Kidney (tissue), 14 donors: Measurements from ENCODE around the gene ETV6. TPM values are rescaled to one million over a fixed set of nuclear protein-coding genes. Genes with fewer than 3 reads are reported as not detected.

ENCODE experiments used
- DNase-seq, 5 donors: peaks; one replicate each; pipeline ENCODE4 v3.0.0-alpha.2; 2013 to 2020
- FAIRE-seq: peaks from 2 replicates; lab custom pipeline; 2012; peaks lifted over from hg19 to GRCh38; lab: Jason Lieb, UNC
- H3K27ac ChIP-seq, 2 donors: one replicate each; pipeline ENCODE4 v1.7.0; 2013; ENCODE audit warnings: low read depth in 2 of 2, low read length in 2 of 2, inconsistent platforms in 1 of 2
- H3K27me3 ChIP-seq: one replicate; pipeline ENCODE4 v1.7.1; 2013; ENCODE audit warnings: low read length, inconsistent platforms; ENCODE audit not compliant: control insufficient read depth, insufficient read depth
- H3K36me3 ChIP-seq, 3 donors: one replicate each; pipeline versions ENCODE4 v1.7.0 to v1.7.1; 2013; ENCODE audit warnings: low read length in 3 of 3, control low read depth in 1 of 3, inconsistent platforms in 1 of 3; ENCODE audit not compliant: insufficient read depth in 3 of 3, control insufficient read depth in 2 of 3
- H3K4me1 ChIP-seq, 3 donors: one replicate each; pipeline versions ENCODE4 v1.7.0 to v1.7.1; 2013; ENCODE audit warnings: low read length in 3 of 3, inconsistent platforms in 1 of 3, low read depth in 1 of 3; ENCODE audit not compliant: control insufficient read depth in 2 of 3, insufficient read depth in 2 of 3
- H3K4me3 ChIP-seq, 3 donors: one replicate each; pipeline versions ENCODE4 v1.7.0 to v1.8.1; 2013; ENCODE audit warnings: low read length in 3 of 3, control low read depth in 1 of 3, inconsistent platforms in 1 of 3
- H3K9ac ChIP-seq, 3 donors: one replicate each; pipeline versions ENCODE4 v1.7.0 to v1.7.1; 2013; ENCODE audit warnings: low read length in 3 of 3, control low read depth in 1 of 3, inconsistent platforms in 1 of 3
- H3K9me3 ChIP-seq, 3 donors: one replicate each; pipeline versions ENCODE4 v1.7.0 to v1.7.1; 2013; ENCODE audit warnings: low read length in 3 of 3, control low read depth in 1 of 3, inconsistent platforms in 1 of 3; ENCODE audit not compliant: control insufficient read depth in 2 of 3, insufficient read depth in 1 of 3
- intact Hi-C: fragments of 100-400 bp; cut with DNase I; formaldehyde crosslinking; loops from one replicate; pipeline ENCODE4 v1.11.1; 2022
- polyA plus RNA-seq: library from polyadenylated mRNA; stranded (reverse); fragments of 350-450 nt; fragmentation: Illumina TruSeq; extraction: RNeasy Lipid Tissue Mini Kit (QIAGEN cat#74804); gene quantifications from one replicate; pipeline ENCODE4 v1.2.3, GENCODE V29; 2014; ENCODE audit warnings: low read depth, low replicate concordance; ENCODE audit not compliant: insufficient read depth
- total RNA-seq: library from RNA; stranded (reverse); fragmentation: NEBNext Ultra II Directional; extraction: Animal tissue kit (Norgen Biotek cat#: 25700); gene quantifications from one replicate; pipeline ENCODE4 v1.2.1, GENCODE V29; 2021
- TF ChIP-seq, protein P1 (sequence below): IDR thresholded peaks from 3 replicates; pipeline ENCODE4 v1.5.1; 2012; ENCODE audit warnings: mild to moderate bottlenecking, moderate library complexity, borderline replicate concordance; ENCODE audit not compliant: insufficient read depth; ENCODE audit errors: extremely low read depth
- donor health status: control.
- donor health status: control.
- donor health status: control.
- donor health status: control.
- donor health status: control.
- donor health status: DM: yes; HTN: yes; CAD: no.
- donor health status: Normal renal cell carcinoma (clear cell type).

ETV6 gene
- total and polyA plus RNA-seq, 2 donors from 2014 or later: 5.2 to 59.8 TPM

- peaks cover 0 to 15% (median 8%) of the 10 kb centered on the region in 3 donors for H3K4me1 ChIP-seq
- H3K27me3 ChIP-seq: no peaks in the 10 kb centered on the region
- DNase-seq (peak in 1 of 5 donors; percentile 30), FAIRE-seq (no peak)
- no peak overlapping the region for H3K4me3 ChIP-seq
- H3K9ac ChIP-seq: no peak overlapping the region
- TF ChIP-seq, protein P1, sequence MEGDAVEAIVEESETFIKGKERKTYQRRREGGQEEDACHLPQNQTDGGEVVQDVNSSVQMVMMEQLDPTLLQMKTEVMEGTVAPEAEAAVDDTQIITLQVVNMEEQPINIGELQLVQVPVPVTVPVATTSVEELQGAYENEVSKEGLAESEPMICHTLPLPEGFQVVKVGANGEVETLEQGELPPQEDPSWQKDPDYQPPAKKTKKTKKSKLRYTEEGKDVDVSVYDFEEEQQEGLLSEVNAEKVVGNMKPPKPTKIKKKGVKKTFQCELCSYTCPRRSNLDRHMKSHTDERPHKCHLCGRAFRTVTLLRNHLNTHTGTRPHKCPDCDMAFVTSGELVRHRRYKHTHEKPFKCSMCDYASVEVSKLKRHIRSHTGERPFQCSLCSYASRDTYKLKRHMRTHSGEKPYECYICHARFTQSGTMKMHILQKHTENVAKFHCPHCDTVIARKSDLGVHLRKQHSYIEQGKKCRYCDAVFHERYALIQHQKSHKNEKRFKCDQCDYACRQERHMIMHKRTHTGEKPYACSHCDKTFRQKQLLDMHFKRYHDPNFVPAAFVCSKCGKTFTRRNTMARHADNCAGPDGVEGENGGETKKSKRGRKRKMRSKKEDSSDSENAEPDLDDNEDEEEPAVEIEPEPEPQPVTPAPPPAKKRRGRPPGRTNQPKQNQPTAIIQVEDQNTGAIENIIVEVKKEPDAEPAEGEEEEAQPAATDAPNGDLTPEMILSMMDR: no peak
- H3K27ac ChIP-seq: no peak overlapping the region
- H3K36me3 ChIP-seq: no peaks in the 10 kb centered on the region
- intact Hi-C loops: no loop called here
- no peaks in the 10 kb centered on the region for H3K9me3 ChIP-seq
These were observed 187.0 kb downstream of the ETV6 start for GRCh38 chr12:11836282-11837151.

- Histone ChIP-seq H3K27me3 (no peaks in the 10 kb centered on the region), H3K9ac (no peak overlapping the region), H3K4me1 (peaks cover 0 to 15% (median 8%) of the 10 kb centered on the region in 3 donors), H3K27ac (no peak overlapping the region), H3K36me3 (peaks cover 0 to 2% (median 0%) of the 10 kb centered on the region in 3 donors), H3K4me3 (no peak overlapping the region), H3K9me3 (no peaks in the 10 kb centered on the region)
- TF ChIP-seq, protein P1: no peak
- no peak for FAIRE-seq
- intact Hi-C loops: no loop called here
- DNase-seq: no peak
These were observed 187.9 kb downstream of the ETV6 start for GRCh38 chr12:11837216-11837934.

GRCh38 chr12:11838403-11838802 lies 188.9 kb downstream of the ETV6 start:
- FAIRE-seq: no peak
- TF ChIP-seq, protein P1: no peak
- DNase-seq: no peak
- Histone ChIP-seq H3K27me3 (no peaks in the 10 kb centered on the region), H3K36me3 (peaks cover 0 to 2% (median 0%) of the 10 kb centered on the region in 3 donors), H3K9ac (no peak overlapping the region), H3K27ac (peak overlapping the region; percentile 54 to 78), H3K9me3 (no peaks in the 10 kb centered on the region), H3K4me3 (no peak overlapping the region), H3K4me1 (peaks cover 0 to 15% (median 8%) of the 10 kb centered on the region in 3 donors)
- intact Hi-C loops: no loop called here
